Hematopoietic multipotent progenitor cell treated with erythropoietin and hydrocortisone succinate and interleukin-3 and kit ligand, for 8 days (in vitro differentiated cells): ENCODE measurements around the gene TAF10.

Experiments used
- DNase-seq: peaks from one replicate; pipeline ENCODE4 v3.0.0-alpha.2; 2015

The TAF10 gene

DNA sequence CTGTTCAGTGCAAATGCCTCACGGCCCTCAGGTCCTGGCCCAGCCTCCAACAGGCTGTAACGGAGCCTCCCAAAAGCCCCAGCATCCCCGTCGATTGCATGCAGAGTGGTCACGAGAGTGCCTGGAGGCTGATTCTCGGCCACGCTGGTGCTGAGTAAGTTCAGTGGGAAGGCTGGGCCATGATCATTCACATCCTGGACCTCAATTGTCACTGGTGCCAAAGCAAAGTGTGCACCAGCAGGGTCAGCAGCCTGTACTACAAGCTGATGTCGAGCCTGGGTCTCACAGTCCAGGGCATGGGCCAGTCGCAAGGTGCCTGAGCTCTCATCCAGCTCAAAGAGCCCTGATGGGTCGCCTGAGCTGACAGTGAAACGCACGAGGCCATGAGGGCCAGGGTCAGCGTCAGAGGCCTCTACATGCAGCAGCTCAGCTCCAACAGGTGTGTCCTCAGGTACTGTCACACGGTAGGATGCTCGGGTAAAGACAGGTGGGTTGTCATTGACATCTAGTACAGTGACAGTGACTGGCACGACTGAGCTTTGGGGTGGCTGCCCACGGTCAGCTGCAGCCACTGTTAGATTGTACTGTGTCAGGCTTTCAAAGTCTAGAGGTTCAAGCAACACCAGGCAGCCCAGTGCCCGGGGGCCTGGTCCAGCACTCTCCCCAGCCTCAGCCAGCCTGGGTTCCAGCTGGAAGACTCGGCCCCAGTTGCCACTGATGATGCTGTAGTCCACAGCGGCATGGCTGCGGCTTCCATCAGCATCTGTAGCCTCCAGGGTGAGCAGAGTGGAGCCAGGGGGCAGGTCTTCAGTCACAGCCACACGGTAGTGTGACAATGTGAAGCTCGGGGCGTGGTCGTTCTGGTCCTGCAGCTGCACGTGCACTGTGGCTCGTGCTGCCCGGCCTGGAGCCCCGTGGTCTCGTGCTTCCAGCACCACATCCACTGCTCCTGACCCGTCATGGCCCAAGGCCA, 11.7 kb upstream of the TAF10 start:
- no peak for DNase-seq

DNA sequence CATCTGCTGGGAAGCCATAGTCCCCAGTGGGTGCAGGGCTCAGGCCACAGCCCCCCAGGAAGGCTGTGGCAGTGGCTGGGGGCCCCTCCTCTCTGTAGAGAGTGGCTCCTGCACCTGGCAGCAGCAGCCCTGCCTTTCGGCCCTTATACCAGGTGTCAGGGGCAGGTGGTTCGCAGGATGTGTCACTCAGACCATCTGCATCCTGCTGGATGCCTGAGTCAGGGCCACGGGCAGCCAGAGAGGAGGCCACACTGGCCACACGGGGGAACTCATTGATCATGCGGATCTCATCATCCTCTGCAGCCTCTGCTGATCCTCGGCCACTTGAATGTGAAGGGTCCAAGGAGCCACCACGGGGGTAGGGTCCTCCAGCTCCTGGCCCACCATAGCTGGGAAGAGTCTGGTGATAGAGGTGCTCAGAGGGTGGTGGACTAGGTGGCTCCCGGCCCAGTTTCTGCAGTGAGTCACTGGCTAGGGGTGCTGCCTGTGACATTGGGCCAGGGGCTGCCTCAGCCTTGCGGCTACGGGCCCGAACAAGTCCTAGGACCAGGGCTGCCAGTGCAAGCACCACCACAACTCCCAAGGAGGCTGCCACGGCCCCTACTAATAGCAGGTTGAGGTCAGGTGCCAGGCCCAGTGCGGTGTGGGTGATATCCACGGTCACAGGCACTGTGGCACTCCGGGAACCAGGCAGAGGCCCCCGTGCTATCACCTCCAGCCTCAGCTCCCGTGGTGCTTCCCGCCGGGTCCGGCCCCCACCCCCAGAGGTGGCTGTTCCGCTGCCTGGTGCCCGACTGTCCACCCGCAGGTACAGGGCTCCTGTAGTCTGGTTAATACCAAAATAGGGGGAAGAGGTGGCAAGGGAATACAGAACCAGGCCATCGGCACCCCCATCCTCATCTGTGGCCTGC, 10.5 kb upstream of the TAF10 start:
- DNase-seq, result no peak

DNA sequence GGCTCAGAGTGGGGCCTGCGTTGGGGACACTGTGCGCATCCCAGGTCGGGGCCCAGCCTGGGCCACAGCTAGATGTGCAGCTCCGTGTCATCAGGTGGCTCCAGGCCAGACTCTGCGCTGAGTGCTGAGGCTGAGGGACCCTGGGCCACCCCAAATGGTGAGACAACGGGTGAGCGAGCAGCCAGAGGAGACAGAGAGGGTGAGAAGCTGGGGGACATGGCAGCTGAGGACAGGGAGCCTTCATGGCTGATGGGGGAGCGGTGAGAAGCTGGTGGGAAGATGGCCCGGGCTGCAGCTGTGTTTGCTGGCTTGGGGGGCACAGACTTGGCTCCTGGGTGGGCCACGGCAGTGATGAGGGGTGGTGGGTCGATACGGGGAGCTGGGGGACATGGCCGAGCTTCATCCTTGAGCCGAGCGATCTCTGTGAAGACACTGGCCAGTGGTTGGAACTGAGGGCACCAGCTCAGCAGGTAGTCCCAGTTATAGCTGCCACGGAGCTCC, 9.7 kb upstream of the TAF10 start:
- no peak for DNase-seq

DNA sequence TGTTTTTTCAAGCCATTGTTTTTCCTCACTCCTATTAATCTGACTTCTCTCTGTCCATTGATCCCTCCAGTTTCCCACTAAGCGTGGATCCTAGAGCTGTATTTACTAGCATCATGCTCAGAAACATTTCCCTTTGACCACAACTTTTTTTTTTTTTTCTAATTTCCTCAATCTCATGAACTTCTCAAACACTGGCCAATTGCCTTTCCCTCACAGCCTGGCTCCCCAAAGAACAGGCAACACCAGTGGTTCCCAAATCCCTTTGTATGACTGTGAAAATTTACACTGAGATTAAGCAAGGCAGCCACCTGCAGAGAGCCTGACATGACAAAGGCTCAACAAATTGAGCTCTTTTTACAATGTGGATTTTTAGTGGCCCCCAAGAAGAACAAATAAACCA, 8.6 kb upstream of the TAF10 start:
- DNase-seq, result no peak

DNA sequence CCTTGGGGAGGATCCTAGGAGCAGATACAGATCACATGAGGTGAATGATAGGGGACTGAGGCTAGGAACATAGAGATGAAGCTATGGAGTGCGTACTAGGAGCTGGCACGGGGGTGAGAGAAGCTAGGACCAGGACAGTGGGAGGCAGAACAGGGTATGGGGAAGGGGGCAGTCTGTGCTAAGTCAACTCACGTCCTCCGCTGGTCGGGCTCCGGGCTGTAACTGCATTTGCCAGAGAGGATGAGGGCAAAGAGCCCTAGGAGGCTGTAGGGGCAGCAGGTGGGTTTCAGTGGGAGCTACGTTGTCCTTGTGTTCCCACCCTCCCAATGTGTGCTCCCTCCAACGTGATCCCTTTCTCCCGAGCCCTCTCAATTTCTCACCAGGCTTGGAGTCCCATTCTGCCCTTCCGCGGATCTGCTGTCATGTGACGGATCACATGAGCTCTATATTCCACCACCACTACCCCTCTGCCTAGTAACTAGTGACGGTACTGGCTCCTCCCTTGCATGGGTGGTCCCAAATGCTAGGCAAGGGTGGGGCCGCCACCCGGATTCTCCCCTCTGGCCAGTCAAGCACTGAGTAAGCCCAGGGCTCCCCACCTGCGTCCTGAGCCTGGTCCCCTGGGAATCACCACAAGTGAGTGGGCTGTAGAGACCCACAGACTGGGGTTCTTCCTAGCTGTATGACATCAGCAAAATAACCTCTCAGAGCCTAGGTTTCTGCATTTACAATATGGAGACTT, 7.2 kb upstream of the TAF10 start, which contains the start of gene TPP1:
Gene TPP1, minus strand, starts transcription at position 419 of the 742 bp plus-strand sequence. Its CDS starts 22 bp downstream, at position 397.
- DNase-seq, result peak; percentile 96

DNA sequence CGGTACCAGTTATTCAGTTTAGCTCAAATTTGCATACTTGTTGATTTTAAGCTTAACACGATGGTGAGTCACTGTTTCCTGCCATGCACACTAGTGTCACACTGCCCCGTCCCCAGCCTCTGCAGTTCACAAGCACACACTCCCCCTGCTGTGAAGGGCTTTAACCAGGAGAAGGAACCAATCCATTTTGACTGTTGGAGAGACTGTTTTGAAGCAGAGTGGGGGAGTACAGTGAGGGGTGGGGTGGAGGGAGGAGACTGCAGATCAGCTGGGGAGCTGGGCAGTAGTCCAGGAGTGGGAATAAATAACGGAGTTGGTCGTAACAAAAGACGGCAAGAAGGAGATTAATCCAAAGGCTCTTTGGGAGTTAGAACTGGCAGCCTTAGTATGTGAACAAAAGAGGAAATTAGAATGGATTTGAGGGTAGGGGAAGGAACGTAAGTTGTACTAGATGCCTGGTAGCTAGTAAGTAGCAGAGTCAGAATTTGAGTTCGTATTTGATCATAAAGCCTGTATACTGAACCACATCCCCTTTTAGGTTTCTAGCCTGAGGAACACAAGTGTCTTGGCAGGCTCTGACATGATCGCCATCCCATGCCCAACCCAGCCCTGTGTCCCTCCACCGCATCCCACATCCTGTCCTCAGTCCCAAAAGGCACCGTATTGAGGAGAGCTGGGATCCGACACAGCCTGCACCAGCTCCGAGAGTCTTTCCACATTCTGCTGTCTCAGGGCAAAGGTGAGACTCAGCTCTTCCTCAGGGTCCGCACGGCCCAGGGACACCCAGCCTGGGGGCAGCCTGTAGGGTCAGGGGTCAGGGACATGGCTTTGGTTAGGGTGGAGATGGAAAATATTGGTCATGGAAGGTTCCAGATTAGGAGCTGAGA, 6.3 kb upstream of the TAF10 start:
- DNase-seq, result peak; percentile 85

DNA sequence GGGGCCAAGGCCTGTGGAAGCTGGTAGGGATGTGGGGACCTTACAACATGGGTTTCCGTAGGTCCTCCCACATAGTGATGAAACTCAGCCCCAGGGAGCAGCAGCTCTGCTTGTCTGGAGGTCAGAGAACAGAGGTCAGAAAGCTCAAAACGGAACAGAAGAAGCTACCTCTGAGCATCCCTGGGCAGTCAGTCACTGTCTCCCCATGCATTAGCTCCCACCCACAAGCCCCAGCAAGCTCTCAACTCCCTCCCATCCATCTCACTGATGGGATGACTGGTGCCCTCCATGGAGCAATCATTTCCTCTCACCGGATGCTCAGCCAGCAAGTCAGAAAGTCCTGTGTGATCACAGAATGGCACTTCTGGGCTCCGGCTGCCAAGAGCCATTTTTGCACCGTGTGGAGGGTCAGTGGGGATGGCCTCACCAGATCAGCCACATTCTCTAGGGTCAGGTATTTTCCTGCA, 5.3 kb upstream of the TAF10 start:
- no peak for DNase-seq

DNA sequence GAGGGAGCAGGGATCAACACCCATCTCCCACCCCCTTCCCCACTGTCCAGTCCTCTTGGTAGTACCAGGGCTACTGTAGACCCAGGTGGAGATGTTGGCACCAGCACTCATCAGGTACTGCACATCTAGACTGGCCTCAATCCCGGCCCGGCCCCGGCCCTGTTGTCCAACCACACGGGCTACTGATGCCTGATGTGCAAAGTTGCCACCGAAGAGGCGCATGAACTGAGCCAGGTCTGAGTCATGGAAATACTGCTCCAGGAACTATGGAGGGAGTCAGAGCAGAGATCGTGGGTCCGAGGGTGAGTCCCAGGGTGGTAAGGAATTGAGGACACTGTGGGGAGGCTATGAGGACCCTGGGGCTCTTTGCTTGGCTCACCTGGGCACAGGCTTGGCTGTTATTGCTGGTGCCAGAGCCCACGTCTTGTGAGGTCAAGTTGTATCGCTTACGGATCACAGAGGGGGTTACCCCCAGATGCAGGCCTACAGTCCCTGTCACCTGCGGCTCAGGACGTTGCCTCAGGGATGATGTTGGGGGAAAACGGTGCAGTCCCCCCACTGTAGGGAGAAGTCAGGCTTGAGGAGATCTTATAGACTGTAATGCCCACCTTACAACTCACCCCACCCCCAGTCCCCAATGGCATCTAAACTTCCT, 4.7 kb upstream of the TAF10 start:
- DNase-seq, result no peak

DNA sequence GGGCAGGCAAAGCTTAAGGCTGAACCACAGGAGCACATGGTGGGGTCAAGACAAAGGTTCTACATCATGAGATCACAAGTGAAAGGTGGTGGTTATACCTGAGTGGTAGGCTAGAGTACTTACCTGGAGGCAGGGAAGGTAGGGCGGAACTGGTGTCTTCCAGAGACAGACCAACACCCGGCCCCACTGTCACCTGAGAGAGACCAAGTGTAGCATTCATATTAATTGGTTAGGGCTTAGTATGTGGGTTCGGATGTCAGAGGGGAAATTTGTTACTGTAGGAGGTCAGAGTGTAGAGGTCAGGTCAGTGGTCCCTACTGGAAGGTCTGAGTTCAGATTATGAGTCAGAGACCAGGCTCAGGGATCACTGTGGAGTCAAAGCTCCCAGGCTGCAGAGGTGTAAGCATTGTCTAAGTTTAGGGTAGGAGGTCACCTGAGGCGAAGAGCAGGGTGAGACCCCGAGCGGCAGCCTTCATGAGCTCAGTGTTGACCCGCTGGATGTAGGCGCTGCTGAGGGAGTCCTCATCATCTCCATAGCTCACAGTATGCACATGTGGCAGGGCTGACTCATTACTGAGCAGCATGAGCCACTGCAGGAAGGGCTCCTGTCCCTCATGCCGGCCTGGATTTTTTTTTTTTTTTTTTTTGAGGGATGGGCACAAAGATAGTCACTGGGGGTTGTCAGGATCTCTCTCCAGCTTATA, 4.0 kb upstream of the TAF10 start:
- DNase-seq, result no peak

DNA sequence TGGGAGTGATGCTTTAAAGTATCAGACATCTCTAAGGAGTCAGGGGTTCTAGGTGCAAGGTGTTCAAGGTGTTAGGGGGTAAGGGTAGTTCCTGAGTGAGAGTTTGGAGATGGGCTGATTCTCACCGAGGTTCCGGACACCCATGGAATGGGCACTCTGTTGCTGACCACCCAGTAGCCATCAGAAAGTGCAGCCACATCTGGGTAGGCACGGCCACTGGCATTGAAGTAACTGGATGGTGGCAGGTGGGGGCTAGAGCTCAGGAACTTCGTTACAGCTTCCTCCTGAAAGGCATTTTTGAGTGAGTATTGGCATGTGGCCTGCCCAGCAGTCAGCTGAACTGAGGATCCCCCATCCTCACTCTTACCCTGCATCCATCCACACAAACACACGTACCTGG, 3.0 kb upstream of the TAF10 start:
- DNase-seq, result no peak

DNA sequence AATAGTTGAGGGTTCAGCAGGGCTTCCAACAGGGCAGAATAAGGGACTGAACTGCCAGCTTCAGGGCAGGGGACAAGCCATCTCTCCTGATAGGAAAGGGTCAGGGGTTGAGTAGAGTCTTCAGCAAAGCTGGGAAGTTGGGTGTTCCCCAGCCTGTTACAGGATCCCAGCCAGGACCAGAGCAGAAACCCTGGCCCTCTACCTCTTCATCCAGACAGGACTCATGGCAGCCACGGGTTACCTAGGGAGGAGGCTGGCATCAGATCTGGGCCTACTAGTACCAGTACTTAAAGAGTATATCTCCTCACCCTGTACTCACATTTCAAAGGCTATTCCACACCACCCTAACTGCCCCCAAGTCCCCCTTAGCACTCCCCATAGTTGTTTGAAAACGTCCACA, 2.4 kb upstream of the TAF10 start:
- no peak for DNase-seq

DNA sequence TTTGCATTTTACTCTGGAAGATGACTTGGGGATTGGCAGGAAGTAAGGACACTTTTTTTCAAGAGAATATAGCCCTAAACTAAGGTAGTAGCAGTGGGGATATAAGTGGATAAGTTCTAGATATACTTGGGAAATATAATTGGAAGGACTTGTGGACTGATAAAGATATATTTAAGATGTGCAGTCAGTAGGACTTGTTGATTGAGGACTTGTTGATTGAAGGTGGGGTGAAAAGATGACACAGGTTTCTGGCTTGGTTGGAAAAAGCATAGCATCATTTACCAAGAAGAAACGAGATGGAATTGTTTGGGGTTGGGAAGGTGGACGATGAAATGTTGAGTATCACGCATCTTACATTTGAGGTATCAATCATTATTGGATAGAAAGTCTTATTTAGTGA, 1.5 kb upstream of the TAF10 start:
- DNase-seq, result no peak

DNA sequence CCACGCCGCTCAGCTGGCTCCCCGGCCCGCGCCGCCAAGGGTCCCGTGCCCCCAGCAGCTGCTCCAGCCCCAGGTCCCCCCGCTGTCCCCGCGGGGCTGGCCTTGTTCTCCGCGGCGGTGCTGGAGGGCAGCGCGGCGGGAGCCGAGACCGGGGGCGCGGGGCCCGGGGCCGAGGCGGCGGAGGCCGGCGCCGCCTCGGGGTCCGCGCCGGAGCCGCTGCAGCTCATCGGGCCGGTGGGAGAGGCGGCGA, 128 bp downstream of the TAF10 start:
- DNase-seq, result no peak

DNA sequence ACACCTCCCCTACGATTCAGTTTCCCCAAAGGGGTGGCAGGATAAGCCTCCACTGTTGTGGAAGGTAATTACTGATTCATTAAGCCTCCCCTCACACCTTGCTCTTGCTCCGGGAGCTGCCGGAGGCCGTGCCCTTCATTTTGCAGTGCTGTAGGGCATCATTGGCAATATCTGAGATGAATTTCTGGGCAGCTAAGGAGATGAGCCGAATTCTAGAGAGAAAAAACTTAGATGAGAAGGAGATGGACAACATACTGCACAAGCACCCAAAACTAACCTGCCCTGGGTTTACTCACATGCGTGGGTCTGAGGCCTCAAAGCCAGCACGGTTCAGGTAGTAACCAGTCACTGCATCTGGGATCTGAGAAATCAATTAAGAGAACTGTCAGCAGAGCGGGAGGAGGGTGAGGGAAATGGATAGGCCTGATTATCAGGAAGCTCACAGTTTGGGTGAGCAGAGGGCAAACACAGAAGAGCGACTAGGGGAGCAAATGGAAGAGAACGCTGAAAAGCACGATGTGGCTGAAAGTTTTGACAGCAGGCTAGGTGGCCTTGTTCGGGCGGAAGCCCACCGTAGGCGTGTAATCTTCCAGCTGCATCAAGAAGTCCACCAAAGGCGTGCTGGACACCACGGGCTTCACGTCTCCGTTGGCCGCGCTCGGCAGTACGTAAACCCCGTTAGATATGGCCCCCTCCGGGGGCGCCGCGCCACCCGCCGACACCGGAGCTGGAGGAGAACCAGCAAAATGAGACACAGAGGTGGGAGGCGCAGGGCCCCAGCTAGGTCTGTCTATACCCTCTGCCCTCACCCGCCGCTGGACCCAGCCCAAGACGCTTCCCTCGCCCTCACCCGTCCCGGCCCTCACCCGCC, 689 bp downstream of the TAF10 start:
- peak; percentile 38 for DNase-seq

DNA sequence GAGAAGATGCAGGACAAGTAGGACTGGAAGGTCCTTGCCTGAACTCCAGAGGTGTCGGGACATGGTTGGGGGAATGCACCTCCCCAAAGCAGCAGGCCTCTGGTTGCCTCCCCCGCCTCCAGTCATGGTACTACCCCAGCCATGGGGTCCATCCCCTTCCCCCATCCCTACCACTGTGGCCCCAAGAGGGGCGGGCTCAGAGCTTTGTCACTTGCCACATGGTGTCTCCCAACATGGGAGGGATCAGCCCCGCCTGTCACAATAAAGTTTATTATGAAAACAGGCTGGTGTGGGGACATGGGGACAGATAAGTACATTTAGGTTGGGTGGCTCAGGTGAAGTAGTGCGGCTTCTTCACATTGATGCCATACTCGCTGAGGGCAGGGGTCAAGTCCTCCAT, 1.4 kb downstream of the TAF10 start:
- no peak for DNase-seq

DNA sequence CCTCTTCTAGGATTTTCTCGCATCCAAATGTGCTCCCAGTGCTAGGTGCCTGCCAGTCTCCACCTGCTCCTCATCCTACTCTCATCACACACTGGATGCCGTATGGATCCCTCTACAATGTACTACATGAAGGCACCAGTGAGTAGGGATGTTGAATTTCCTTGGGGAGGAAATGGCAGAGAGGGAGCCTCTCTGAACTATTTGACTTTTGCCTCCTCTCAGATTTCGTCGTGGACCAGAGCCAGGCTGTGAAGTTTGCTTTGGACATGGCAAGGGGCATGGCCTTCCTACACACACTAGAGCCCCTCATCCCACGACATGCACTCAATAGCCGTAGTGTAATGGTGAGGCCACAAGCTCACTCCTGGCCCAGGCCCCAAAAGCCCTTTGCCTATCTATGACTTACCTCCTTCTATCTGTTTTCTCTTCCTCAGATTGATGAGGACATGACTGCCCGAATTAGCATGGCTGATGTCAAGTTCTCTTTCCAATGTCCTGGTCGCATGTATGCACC, 2.5 kb downstream of the TAF10 start:
- DNase-seq, result no peak

DNA sequence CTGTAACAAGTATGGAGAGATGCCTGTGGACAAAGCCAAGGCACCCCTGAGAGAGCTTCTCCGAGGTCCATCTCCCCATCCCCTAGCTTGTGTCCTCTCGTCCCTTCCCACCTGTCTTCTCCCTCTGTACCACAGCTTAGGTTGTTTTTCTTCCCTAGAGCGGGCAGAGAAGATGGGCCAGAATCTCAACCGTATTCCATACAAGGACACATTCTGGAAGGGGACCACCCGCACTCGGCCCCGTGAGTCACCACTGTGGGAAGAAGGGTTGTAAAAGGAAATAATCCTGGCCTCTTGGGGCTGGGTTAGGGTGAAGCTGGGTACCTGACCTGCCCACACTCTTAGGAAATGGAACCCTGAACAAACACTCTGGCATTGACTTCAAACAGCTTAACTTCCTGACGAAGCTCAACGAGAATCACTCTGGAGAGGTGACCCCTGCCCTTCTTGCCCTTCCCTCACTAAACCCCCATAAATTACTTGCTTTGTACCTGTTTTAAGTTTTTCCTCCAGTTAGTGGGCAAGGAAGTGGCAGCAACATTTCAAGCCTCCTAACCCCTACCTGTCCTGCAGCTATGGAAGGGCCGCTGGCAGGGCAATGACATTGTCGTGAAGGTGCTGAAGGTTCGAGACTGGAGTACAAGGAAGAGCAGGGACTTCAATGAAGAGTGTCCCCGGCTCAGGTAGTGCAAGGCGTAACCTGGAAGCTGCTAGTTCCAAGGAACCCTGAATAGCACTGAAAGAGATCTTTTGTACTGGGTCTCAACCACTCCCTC, 3.1 kb downstream of the TAF10 start:
- DNase-seq, result no peak

DNA sequence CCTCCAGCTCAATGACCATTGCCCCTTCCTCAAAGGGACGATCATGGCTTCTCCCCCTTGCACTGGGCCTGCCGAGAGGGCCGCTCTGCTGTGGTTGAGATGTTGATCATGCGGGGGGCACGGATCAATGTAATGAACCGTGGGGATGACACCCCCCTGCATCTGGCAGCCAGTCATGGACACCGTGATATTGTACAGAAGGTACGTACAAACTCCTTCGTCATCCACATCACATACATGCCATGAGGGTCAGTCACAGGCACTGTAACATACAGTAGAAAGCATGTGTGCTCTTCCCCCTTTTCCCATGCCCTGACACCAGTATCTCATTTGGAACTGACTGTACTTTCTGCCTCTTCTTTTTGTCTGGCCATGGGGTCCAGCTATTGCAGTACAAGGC, 4.0 kb downstream of the TAF10 start:
- DNase-seq, result no peak
